GM21390 (cell line): Measurements from ENCODE around the gene MRGPRX3.
"Not testable (repeated sequence)": the region's sequence is repeated elsewhere in the genome, so short reads cannot be mapped to it uniquely, and the experiment has no call there.

Experiments
- ATAC-seq: cut with Tn5 transposase; IDR thresholded peaks from one replicate; pipeline ENCODE4 v1.9.1; 2021; ENCODE audit not compliant: unreplicated experiment

MRGPRX3 gene

GRCh38 chr11:18132341-18132740, at the start of gene MRGPRX3:
MRGPRX3 (plus strand) TSS chr11:18132571; CDS start chr11:18137203, 4,632 bp downstream.
- no peak for ATAC-seq

- ATAC-seq: no peak
Measured at GRCh38 chr11:18088366-18088765, 44.0 kb upstream of the MRGPRX3 start.

- ATAC-seq: no peak
Measured at GRCh38 chr11:18088966-18089365, 43.4 kb upstream of the MRGPRX3 start.

GRCh38 chr11:18091731-18092130, 40.6 kb upstream of the MRGPRX3 start:
- ATAC-seq: no peak

GRCh38 chr11:18093959-18094358, 38.4 kb upstream of the MRGPRX3 start:
- ATAC-seq: no peak

- ATAC-seq: no peak
Measured at GRCh38 chr11:18100926-18101656, 31.3 kb upstream of the MRGPRX3 start.

GRCh38 chr11:18105086-18105801, 27.1 kb upstream of the MRGPRX3 start:
- ATAC-seq: no peak

GRCh38 chr11:18105802-18106574, 26.4 kb upstream of the MRGPRX3 start, which contains the start of gene SAAL1:
SAAL1 (minus strand) TSS chr11:18106082; CDS start chr11:18106041, 41 bp downstream.
- peak; percentile 96 for ATAC-seq

GRCh38 chr11:18106688-18107087, 25.7 kb upstream of the MRGPRX3 start:
- ATAC-seq: no peak

GRCh38 chr11:18108254-18108653, 24.1 kb upstream of the MRGPRX3 start:
- ATAC-seq: no peak

GRCh38 chr11:18111005-18111404, 21.4 kb upstream of the MRGPRX3 start:
- no peak for ATAC-seq

- peak; percentile 90 for ATAC-seq
Measured at GRCh38 chr11:18115360-18116127, 16.8 kb upstream of the MRGPRX3 start.

- not testable (repeated sequence) for ATAC-seq
Measured at GRCh38 chr11:18121331-18121828, 11.0 kb upstream of the MRGPRX3 start.

GRCh38 chr11:18131115-18131514, 1.3 kb upstream of the MRGPRX3 start:
- ATAC-seq: not testable (repeated sequence)

- ATAC-seq: no peak
Measured at GRCh38 chr11:18135308-18135707, 2.9 kb downstream of the MRGPRX3 start.

GRCh38 chr11:18137186-18137800, 4.9 kb downstream of the MRGPRX3 start:
- no peak for ATAC-seq

- no peak for ATAC-seq
Measured at GRCh38 chr11:18140145-18140544, 7.8 kb downstream of the MRGPRX3 start.

- ATAC-seq: no peak
Measured at GRCh38 chr11:18144243-18144642, 11.9 kb downstream of the MRGPRX3 start.

GRCh38 chr11:18145025-18145424, 12.7 kb downstream of the MRGPRX3 start:
- ATAC-seq: no peak

- ATAC-seq: no peak
Measured at GRCh38 chr11:18145837-18146236, 13.5 kb downstream of the MRGPRX3 start.
